ENCODE measurements around the gene C17orf50. TPM values are rescaled to one million over a fixed set of nuclear protein-coding genes. Genes with fewer than 3 reads are reported as not detected.

C17orf50 gene
- total and polyA plus RNA-seq, 2 of the 13 experiments (the other 11 are each of a cell fraction or from before 2014, with no cell fraction given): not detected

DNA sequence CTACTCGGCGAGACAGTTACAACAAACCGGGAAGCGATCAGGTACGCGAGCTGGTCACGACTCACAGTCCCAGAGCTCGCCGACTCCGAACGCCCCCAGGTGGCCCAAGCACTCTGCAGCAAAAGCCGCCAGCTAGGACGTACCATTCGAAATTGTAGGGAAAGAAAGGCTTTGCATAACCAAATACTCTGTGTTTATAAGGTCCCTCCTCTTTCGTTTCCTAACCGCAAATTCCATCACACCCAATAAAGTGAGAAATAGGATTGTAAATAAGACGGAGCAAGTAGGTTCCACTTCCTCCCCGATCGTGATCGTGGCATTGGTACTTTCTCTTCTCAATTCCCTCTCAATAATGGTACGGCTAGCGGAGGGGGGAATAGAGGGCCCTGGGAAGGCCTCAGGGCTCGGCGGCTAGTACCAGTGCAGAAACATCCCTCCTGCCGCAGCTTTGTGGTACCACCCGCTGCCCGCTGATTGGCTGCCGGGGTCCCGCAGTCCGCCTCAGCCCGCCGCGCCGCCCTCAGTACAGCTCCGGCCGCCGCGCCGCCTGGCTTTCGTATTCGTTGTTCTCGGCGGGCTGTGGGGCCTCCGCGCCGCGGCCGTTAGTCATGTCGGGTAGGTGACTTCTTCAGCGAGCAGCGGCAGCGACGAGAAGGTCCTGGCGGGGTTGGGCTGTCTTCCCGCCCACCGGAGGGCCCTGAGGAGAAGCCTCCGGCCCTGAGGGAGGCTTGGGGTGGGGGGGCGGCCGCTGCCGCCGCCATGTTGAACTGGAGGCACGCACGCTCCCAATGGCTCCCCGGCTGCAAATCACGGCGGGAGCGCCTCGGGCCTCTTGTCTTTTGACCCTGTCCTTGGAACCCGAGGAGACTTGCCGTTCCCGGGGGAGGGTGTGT, 48.5 kb downstream of the C17orf50 start, which contains the start of gene TAF15 (continued):
- TF ChIP-seq, protein P1, sequence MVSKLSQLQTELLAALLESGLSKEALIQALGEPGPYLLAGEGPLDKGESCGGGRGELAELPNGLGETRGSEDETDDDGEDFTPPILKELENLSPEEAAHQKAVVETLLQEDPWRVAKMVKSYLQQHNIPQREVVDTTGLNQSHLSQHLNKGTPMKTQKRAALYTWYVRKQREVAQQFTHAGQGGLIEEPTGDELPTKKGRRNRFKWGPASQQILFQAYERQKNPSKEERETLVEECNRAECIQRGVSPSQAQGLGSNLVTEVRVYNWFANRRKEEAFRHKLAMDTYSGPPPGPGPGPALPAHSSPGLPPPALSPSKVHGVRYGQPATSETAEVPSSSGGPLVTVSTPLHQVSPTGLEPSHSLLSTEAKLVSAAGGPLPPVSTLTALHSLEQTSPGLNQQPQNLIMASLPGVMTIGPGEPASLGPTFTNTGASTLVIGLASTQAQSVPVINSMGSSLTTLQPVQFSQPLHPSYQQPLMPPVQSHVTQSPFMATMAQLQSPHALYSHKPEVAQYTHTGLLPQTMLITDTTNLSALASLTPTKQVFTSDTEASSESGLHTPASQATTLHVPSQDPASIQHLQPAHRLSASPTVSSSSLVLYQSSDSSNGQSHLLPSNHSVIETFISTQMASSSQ (IDR thresholded peaks at IDR 0.05; ENCODE audit: low read depth): no peak
- TF ChIP-seq, protein P1 (CRISPR knock-in tag; IDR thresholded peaks at IDR 0.05; ENCODE audit: borderline replicate concordance): peak; percentile 57
- TF ChIP-seq HDAC2 (CRISPR knock-in tag; IDR thresholded peaks at IDR 0.05) (no peak), ZNF350 (CRISPR knock-in tag; IDR thresholded peaks at IDR 0.05; ENCODE audit: borderline replicate concordance, low read depth) (peak; percentile 84; the same call in 1 of the 2 replicates), ATF7-NPFF (CRISPR knock-in tag; IDR thresholded peaks at IDR 0.05; ENCODE audit: low read depth) (peak; percentile 82; the same call in 1 of the 2 replicates), ZNF761 (CRISPR knock-in tag; conservative IDR thresholded peaks at IDR 0.05) (no peak), NR1H2 (CRISPR knock-in tag; IDR thresholded peaks at IDR 0.05; ENCODE audit: borderline replicate concordance, low read depth) (no peak), EED (CRISPR knock-in tag; IDR thresholded peaks at IDR 0.05) (no peak), ZNF747 (CRISPR knock-in tag; IDR thresholded peaks at IDR 0.05; ENCODE audit: borderline replicate concordance) (peak; percentile 96; the same call in 1 of the 2 replicates), GATAD2A (CRISPR knock-in tag; IDR thresholded peaks at IDR 0.05) (0 out of 2 replicates have a peak, but pooled peaks have one; percentile 7), RBM22 (optimal IDR thresholded peaks at IDR 0.05; ENCODE audit: low read length) (no peak), WIZ (CRISPR knock-in tag; IDR thresholded peaks at IDR 0.05) (0 out of 2 replicates have a peak, but pooled peaks have one; percentile 77), TOPORS (CRISPR knock-in tag; IDR thresholded peaks at IDR 0.05) (no peak; the same call in 1 of the 2 replicates), ARID2 (CRISPR knock-in tag; IDR thresholded peaks at IDR 0.05; ENCODE audit: borderline replicate concordance) (no peak; the same call in 1 of the 2 replicates), KDM6A (CRISPR knock-in tag; IDR thresholded peaks at IDR 0.05; ENCODE audit: low read depth) (no peak), SATB2 (CRISPR knock-in tag; IDR thresholded peaks at IDR 0.05) (no peak; the same call in 1 of the 2 replicates), BCL6 (CRISPR knock-in tag; IDR thresholded peaks at IDR 0.05) (0 out of 2 replicates have a peak, but pooled peaks have one; percentile 50), GATA4 (IDR thresholded peaks at IDR 0.05; ENCODE audit: borderline replicate concordance, low read depth) (peak; percentile 85; the same call in 1 of the 2 replicates), SMC3 (IDR thresholded peaks at IDR 0.05; ENCODE audit: low read length) (peak; percentile 60), NFE2L2 (IDR thresholded peaks at IDR 0.05; ENCODE audit: low read length) (no peak), MTF1 (CRISPR knock-in tag; IDR thresholded peaks at IDR 0.05) (no peak), BHLHE40 (IDR thresholded peaks at IDR 0.05; ENCODE audit: low read length) (peak; percentile 97)
- TF ChIP-seq, protein P2, sequence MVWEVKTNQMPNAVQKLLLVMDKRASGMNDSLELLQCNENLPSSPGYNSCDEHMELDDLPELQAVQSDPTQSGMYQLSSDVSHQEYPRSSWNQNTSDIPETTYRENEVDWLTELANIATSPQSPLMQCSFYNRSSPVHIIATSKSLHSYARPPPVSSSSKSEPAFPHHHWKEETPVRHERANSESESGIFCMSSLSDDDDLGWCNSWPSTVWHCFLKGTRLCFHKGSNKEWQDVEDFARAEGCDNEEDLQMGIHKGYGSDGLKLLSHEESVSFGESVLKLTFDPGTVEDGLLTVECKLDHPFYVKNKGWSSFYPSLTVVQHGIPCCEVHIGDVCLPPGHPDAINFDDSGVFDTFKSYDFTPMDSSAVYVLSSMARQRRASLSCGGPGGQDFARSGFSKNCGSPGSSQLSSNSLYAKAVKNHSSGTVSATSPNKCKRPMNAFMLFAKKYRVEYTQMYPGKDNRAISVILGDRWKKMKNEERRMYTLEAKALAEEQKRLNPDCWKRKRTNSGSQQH (CRISPR knock-in tag; IDR thresholded peaks at IDR 0.05; ENCODE audit: low read depth): no peak; the same call in 1 of the 2 replicates
